Hepatocyte (in vitro differentiated cells): ENCODE data around the gene JOSD2.

ENCODE experiments used
- CTCF ChIP-seq: fragments of 200-600 bp; sonication (generic); IDR thresholded peaks from 2 replicates; pipeline ENCODE4 v1.5.1; 2016; ENCODE audit warnings: antibody characterized with exemption, mild to moderate bottlenecking; ENCODE audit not compliant: poor library complexity
- EZH2 ChIP-seq: fragments of 200-600 bp; sonication (generic); IDR thresholded peaks from 2 replicates; pipeline ENCODE4 v1.6.1; 2016; ENCODE audit warnings: antibody characterized with exemption, mild to moderate bottlenecking, borderline replicate concordance

GRCh38 chr19:50459638-50460037 is 51.4 kb downstream of the JOSD2 start:
- TF ChIP-seq CTCF, result no peak
- TF ChIP-seq EZH2, result no peak
